Liver (tissue), 3 donors: ENCODE measurements around the gene FAAP24.
"Not testable (repeated sequence)": the region's sequence is repeated elsewhere in the genome, so short reads cannot be mapped to it uniquely, and the experiment has no call there.

Experiments
- CTCF ChIP-seq: fragments of 150-350 bp; IDR thresholded peaks from 2 replicates; pipeline ENCODE4 v1.5.1; 2017; ENCODE audit warnings: improper control_type of control experiment, low read depth, low read length; ENCODE audit not compliant: missing input control
- EGR1 ChIP-seq, 2 donors: IDR thresholded peaks; 2 replicates each; pipeline ENCODE4 v1.6.1; 2016 to 2018; ENCODE audit warnings: antibody characterized with exemption in 2 of 2, low read depth in 2 of 2
- GABPA ChIP-seq, 2 donors: IDR thresholded peaks in 1 of 2; conservative IDR thresholded peaks in 1 of 2; 2 replicates each; pipeline ENCODE4 v1.6.1; 2016; ENCODE audit warnings: antibody characterized with exemption in 2 of 2, mild to moderate bottlenecking in 1 of 2, moderate library complexity in 1 of 2
- HNF4A ChIP-seq, 2 donors: conservative IDR thresholded peaks; 2 replicates each; pipeline ENCODE4 v1.6.1; 2016; ENCODE audit warnings: antibody characterized with exemption in 2 of 2, mild to moderate bottlenecking in 2 of 2
- JUND ChIP-seq, 2 donors: IDR thresholded peaks; 2 replicates each; pipeline ENCODE4 v1.6.1; 2016; ENCODE audit warnings: antibody characterized with exemption in 2 of 2
- MAX ChIP-seq: IDR thresholded peaks from 2 replicates; pipeline ENCODE4 v1.6.1; 2016; ENCODE audit warnings: antibody characterized with exemption
- SP1 ChIP-seq: IDR thresholded peaks from 2 replicates; pipeline ENCODE4 v1.6.1; 2018; ENCODE audit warnings: antibody characterized with exemption, mild to moderate bottlenecking
- TAF1 ChIP-seq: conservative IDR thresholded peaks from 2 replicates; pipeline ENCODE4 v1.6.1; 2016; ENCODE audit warnings: antibody characterized with exemption, mild to moderate bottlenecking
- TF ChIP-seq, protein P1 (sequence below): IDR thresholded peaks from 2 replicates; pipeline ENCODE4 v1.6.1; 2016; ENCODE audit warnings: antibody characterized with exemption
- TF ChIP-seq, protein P2 (sequence below): IDR thresholded peaks from 2 replicates; pipeline ENCODE4 v1.6.1; 2016; ENCODE audit warnings: antibody characterized with exemption
- donor health status: healthy.
- donor health status: healthy.

- TF ChIP-seq CTCF; GABPA (IDR thresholded peaks at IDR 0.05 in 1 of 2, conservative IDR thresholded peaks at IDR 0.05 in 1 of 2); SP1; EGR1 (IDR thresholded peaks at IDR 0.05; ENCODE audit: low read depth in 2 of 2); TAF1; JUND (IDR thresholded peaks at IDR 0.05); MAX; HNF4A (conservative IDR thresholded peaks at IDR 0.05): not testable (repeated sequence)
- TF ChIP-seq, protein P1, sequence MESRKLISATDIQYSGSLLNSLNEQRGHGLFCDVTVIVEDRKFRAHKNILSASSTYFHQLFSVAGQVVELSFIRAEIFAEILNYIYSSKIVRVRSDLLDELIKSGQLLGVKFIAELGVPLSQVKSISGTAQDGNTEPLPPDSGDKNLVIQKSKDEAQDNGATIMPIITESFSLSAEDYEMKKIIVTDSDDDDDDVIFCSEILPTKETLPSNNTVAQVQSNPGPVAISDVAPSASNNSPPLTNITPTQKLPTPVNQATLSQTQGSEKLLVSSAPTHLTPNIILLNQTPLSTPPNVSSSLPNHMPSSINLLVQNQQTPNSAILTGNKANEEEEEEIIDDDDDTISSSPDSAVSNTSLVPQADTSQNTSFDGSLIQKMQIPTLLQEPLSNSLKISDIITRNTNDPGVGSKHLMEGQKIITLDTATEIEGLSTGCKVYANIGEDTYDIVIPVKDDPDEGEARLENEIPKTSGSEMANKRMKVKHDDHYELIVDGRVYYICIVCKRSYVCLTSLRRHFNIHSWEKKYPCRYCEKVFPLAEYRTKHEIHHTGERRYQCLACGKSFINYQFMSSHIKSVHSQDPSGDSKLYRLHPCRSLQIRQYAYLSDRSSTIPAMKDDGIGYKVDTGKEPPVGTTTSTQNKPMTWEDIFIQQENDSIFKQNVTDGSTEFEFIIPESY: not testable (repeated sequence)
- TF ChIP-seq, protein P2, sequence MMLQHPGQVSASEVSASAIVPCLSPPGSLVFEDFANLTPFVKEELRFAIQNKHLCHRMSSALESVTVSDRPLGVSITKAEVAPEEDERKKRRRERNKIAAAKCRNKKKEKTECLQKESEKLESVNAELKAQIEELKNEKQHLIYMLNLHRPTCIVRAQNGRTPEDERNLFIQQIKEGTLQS: not testable (repeated sequence)
Measured at GRCh38 chr19:33026602-33027001, 54.6 kb downstream of the FAAP24 start.
